HG02885 (cell line): Measurements from ENCODE around the gene GREB1L.
"Not testable (repeated sequence)": the region's sequence is repeated elsewhere in the genome, so short reads cannot be mapped to it uniquely, and the experiment has no call there.

Experiments
- ATAC-seq: cut with Tn5 transposase; IDR thresholded peaks from one replicate; pipeline ENCODE4 v1.9.1; 2021; ENCODE audit warnings: mild to moderate bottlenecking; ENCODE audit not compliant: unreplicated experiment, poor library complexity

GREB1L gene

GRCh38 chr18:21262244-21262643 lies 20.2 kb downstream of the GREB1L start:
- ATAC-seq = no peak

- no peak for ATAC-seq
These were observed 20.9 kb downstream of the GREB1L start for GRCh38 chr18:21262979-21263378.

- ATAC-seq = no peak
These were observed 22.6 kb downstream of the GREB1L start for GRCh38 chr18:21264651-21265050.

GRCh38 chr18:21265971-21266673 lies 24.1 kb downstream of the GREB1L start:
- ATAC-seq = no peak

- no peak for ATAC-seq
These were observed 25.4 kb downstream of the GREB1L start for GRCh38 chr18:21267400-21267799.

GRCh38 chr18:21269349-21269748 lies 27.3 kb downstream of the GREB1L start:
- no peak for ATAC-seq

GRCh38 chr18:21270453-21270852 lies 28.4 kb downstream of the GREB1L start:
- no peak for ATAC-seq

- ATAC-seq = no peak
These were observed 30.1 kb downstream of the GREB1L start for GRCh38 chr18:21272016-21272579.

- ATAC-seq = no peak
These were observed 31.5 kb downstream of the GREB1L start for GRCh38 chr18:21273568-21273967.

- no peak for ATAC-seq
These were observed 33.6 kb downstream of the GREB1L start for GRCh38 chr18:21275645-21276044.

GRCh38 chr18:21277578-21277977 lies 35.5 kb downstream of the GREB1L start:
- no peak for ATAC-seq

GRCh38 chr18:21278218-21278617 lies 36.2 kb downstream of the GREB1L start:
- ATAC-seq = not testable (repeated sequence)

- ATAC-seq = no peak
These were observed 39.6 kb downstream of the GREB1L start for GRCh38 chr18:21281603-21282002.

GRCh38 chr18:21284540-21284939 lies 42.5 kb downstream of the GREB1L start:
- no peak for ATAC-seq

GRCh38 chr18:21289827-21290226 lies 47.8 kb downstream of the GREB1L start:
- no peak for ATAC-seq

GRCh38 chr18:21291106-21291505 lies 49.1 kb downstream of the GREB1L start:
- ATAC-seq = no peak

- no peak for ATAC-seq
These were observed 51.4 kb downstream of the GREB1L start for GRCh38 chr18:21293479-21293878.

- no peak for ATAC-seq
These were observed 53.1 kb downstream of the GREB1L start for GRCh38 chr18:21295101-21295500.

- ATAC-seq = no peak
These were observed 54.0 kb downstream of the GREB1L start for GRCh38 chr18:21296045-21296444.

GRCh38 chr18:21298351-21298750 lies 56.3 kb downstream of the GREB1L start:
- ATAC-seq = no peak

GRCh38 chr18:21300035-21300907 lies 58.2 kb downstream of the GREB1L start:
- no peak for ATAC-seq
